GM12891 (cell line): Measurements from ENCODE around the gene F2RL1.
"Not testable (repeated sequence)": the region's sequence is repeated elsewhere in the genome, so short reads cannot be mapped to it uniquely, and the experiment has no call there.

Source experiments
- DNase-seq: peaks from one replicate; pipeline ENCODE4 v3.0.0; 2011; ENCODE audit warnings: low spot score; ENCODE audit not compliant: insufficient read length
- FAIRE-seq: peaks from 2 replicates; lab custom pipeline; 2011; peaks lifted over from hg19 to GRCh38; lab: Jason Lieb, UNC
- PAX5 ChIP-seq: IDR thresholded peaks from 2 replicates; pipeline ENCODE4 v1.6.1; 2011; ENCODE audit warnings: low read length, moderate library complexity, mild to moderate bottlenecking; ENCODE audit not compliant: insufficient read depth, severe bottlenecking
- POLR2A ChIP-seq: IDR thresholded peaks from 2 replicates; pipeline ENCODE4 v1.6.1; 2011; ENCODE audit warnings: low read depth, low read length, control low read depth
- POLR2AphosphoS5 ChIP-seq: IDR thresholded peaks from 2 replicates; pipeline ENCODE4 v1.6.1; 2011; ENCODE audit warnings: low read depth, low read length, control low read depth
- POU2F2 ChIP-seq: IDR thresholded peaks from 2 replicates; pipeline ENCODE4 v1.6.1; 2011; ENCODE audit warnings: low read depth, mild to moderate bottlenecking, control low read depth, low read length, moderate library complexity
- SPI1 ChIP-seq: IDR thresholded peaks from 2 replicates; pipeline ENCODE4 v1.6.1; 2011; ENCODE audit warnings: low read depth, low read length, control low read depth
- TAF1 ChIP-seq: IDR thresholded peaks from 2 replicates; pipeline ENCODE4 v1.6.1; 2011; ENCODE audit warnings: low read depth, low read length, control low read depth

The F2RL1 gene

GRCh38 chr5:76821136-76821535 is 2.3 kb downstream of the F2RL1 start:
- no peak for DNase-seq
- TF ChIP-seq POLR2AphosphoS5 (no peak), TAF1 (no peak), PAX5 (no peak)
- FAIRE-seq = no peak

GRCh38 chr5:76822105-76822731 is 3.4 kb downstream of the F2RL1 start:
- DNase-seq, FAIRE-seq: not testable (repeated sequence)

GRCh38 chr5:76826416-76826815 is 7.6 kb downstream of the F2RL1 start:
- FAIRE-seq, DNase-seq: not testable (repeated sequence)

- TF ChIP-seq POLR2AphosphoS5 (no peak), POU2F2 (0 out of 2 replicates have a peak, but pooled peaks have one; percentile 45), TAF1 (no peak), POLR2A (no peak), SPI1 (no peak), PAX5 (no peak)
- no peak for DNase-seq
- FAIRE-seq = no peak
These were observed 12.3 kb downstream of the F2RL1 start for GRCh38 chr5:76831110-76831452.

GRCh38 chr5:76836181-76836580 is 17.4 kb downstream of the F2RL1 start:
- TF ChIP-seq PAX5 (no peak), POLR2A (no peak), POU2F2 (no peak), TAF1 (no peak), POLR2AphosphoS5 (no peak), SPI1 (no peak)
- no peak for FAIRE-seq

GRCh38 chr5:76836585-76836984 is 17.8 kb downstream of the F2RL1 start:
- FAIRE-seq = no peak
- TF ChIP-seq POLR2AphosphoS5 (no peak), POLR2A (no peak), TAF1 (no peak), PAX5 (no peak), POU2F2 (no peak), SPI1 (no peak)
- DNase-seq = no peak

More at GRCh38 chr5:76836181-76836580, 17.4 kb downstream of the F2RL1 start:
- no peak for DNase-seq

- DNase-seq (no peak), FAIRE-seq (no peak)
- TF ChIP-seq POU2F2 (no peak), POLR2AphosphoS5 (no peak), POLR2A (no peak), TAF1 (no peak), SPI1 (no peak), PAX5 (no peak)
These were observed 19.8 kb downstream of the F2RL1 start for GRCh38 chr5:76838481-76839261.

- no peak for FAIRE-seq
- no peak for DNase-seq
These were observed 22.5 kb downstream of the F2RL1 start for GRCh38 chr5:76841361-76841760.

GRCh38 chr5:76845890-76846289 is 27.1 kb downstream of the F2RL1 start:
- DNase-seq = no peak
- no peak for FAIRE-seq
- TF ChIP-seq POLR2A = no peak
- no peak for TF ChIP-seq POU2F2
- no peak for TF ChIP-seq POLR2AphosphoS5
- no peak for TF ChIP-seq PAX5
- TF ChIP-seq TAF1 = no peak
- no peak for TF ChIP-seq SPI1

More at GRCh38 chr5:76841361-76841760, 22.5 kb downstream of the F2RL1 start:
- no peak for TF ChIP-seq POLR2AphosphoS5
- TF ChIP-seq SPI1 = no peak
- TF ChIP-seq POLR2A = no peak
- no peak for TF ChIP-seq PAX5
- no peak for TF ChIP-seq TAF1
- no peak for TF ChIP-seq POU2F2
